HG03354 (cell line): Measurements from ENCODE around the gene GTF3C4.
A peak's percentile ranks its signal among the peaks of the same experiment; 100 is the strongest.

Experiments
- ATAC-seq: cut with Tn5 transposase; IDR thresholded peaks from one replicate; pipeline ENCODE4 v1.9.1; 2021; ENCODE audit warnings: mild to moderate bottlenecking; ENCODE audit not compliant: unreplicated experiment, poor library complexity, severe bottlenecking

The GTF3C4 gene, protein sequence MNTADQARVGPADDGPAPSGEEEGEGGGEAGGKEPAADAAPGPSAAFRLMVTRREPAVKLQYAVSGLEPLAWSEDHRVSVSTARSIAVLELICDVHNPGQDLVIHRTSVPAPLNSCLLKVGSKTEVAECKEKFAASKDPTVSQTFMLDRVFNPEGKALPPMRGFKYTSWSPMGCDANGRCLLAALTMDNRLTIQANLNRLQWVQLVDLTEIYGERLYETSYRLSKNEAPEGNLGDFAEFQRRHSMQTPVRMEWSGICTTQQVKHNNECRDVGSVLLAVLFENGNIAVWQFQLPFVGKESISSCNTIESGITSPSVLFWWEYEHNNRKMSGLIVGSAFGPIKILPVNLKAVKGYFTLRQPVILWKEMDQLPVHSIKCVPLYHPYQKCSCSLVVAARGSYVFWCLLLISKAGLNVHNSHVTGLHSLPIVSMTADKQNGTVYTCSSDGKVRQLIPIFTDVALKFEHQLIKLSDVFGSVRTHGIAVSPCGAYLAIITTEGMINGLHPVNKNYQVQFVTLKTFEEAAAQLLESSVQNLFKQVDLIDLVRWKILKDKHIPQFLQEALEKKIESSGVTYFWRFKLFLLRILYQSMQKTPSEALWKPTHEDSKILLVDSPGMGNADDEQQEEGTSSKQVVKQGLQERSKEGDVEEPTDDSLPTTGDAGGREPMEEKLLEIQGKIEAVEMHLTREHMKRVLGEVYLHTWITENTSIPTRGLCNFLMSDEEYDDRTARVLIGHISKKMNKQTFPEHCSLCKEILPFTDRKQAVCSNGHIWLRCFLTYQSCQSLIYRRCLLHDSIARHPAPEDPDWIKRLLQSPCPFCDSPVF

DNA sequence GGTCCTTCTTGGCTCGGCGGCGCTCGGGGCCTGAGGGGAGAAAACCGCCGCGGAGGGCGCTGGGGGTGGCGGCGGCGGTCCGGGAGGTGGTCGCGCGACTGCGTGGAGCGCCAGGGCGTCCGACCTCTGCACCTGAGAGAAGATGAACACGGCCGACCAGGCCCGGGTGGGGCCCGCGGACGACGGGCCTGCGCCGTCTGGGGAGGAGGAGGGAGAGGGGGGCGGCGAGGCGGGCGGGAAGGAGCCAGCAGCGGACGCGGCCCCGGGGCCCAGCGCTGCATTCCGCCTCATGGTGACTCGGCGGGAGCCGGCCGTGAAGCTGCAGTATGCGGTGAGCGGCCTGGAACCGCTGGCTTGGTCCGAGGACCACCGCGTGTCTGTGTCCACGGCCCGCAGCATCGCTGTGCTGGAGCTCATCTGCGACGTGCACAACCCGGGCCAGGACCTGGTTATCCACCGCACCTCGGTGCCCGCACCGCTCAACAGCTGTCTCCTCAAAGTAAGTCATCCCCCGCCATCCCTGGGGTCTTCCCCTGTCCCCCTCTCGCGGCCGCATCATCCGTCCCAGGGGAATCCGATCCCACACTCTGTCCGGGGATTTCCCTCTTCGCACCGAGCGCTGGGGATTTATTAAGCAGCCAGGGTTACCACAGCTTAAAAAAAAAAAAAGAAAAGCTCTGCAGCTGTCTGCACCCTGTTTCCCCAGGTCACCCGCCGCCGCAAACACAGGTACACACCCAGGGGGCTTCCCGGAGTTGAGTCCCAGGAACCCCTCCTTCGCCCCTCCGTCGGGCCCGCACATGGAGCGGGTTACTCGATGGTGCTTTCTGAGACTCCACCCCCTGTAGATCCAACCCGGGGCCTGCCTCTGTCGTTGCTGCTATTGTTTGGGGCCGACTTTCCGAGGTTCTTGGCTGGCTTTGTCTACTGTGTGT, at the start of gene GTF3C4:
TSS of gene GTF3C4 (plus strand) at position 8 of the 935 bp plus-strand sequence. CDS start at position 143, 135 bp downstream.
- peak; percentile 61 for ATAC-seq

DNA sequence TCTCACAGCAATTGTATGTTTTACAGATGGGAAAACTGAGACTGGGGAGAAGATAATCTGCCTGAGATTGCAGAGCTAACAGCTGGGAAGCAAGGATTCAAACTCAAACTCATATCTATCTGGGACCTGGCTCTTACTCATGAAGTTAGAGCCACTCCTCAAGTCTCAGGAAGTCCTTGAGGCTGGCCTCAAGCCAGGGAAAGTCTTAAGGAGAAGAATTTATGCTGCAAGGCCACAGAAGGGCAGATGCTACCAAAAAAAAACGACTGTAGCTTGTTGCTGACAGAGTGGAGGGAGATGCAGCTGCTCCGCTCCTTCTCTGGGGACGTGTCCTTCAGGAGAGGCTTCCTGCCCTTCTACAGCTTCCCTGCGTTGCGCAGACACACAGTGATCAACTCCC, 48.1 kb upstream of the GTF3C4 start:
- no peak for ATAC-seq

DNA sequence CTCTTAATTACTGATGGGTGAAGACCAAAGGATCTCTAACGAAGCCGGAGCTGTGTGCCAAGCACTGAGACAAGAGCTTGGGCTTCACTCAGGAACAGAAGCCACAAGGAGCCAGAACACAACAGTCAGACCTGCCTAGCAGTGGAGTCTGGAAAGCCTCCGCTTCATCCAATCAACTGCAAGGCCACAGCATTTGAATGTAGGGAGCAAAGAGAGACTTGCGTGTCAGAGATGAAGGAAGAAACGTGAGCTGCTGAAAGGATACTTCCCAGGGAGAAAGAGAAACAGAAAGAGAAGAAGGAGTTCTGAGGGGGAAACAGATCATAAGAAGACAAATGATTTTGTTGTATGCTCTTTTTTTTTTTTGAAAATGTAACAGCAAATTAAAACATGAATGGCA, 44.0 kb upstream of the GTF3C4 start:
- no peak for ATAC-seq

DNA sequence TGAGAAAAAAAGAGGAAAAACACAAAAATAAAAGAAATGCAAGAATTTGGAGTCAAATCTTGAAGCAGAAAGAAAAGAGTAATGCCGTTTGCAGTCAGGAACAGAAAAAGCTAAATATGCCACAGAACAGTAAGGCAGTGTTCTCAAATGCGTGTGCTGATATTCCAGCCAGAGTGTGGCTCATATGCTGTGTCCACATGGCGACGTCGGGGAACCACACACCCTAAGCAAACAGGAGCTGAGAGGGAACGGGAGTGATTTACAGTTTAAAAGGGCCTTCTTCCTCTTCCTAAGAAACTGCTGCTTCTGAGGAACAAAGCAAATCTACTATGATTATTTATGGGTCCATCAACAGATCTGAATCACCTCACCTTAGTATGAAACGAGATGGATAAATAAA, 43.2 kb upstream of the GTF3C4 start:
- ATAC-seq: no peak

DNA sequence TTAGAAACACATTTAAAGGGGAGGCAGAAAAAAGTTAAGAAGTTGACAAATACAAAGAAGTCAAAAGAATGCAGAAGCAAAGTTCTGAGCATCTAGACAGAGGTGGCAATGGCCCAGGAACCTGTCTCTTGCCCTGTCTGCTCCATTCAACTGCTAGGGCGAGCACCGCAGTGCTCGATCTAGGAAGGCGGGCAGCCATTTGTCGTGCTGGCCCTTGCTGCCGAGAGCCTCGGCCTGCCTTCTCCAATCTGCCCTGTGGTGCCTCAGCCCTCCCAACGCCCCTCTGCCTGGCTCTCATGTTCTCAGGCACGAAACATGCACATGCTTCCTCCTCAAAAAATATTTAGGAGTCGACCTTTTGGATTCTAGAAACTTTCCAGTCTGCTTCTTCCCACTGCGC, 42.7 kb upstream of the GTF3C4 start:
- ATAC-seq: no peak

DNA sequence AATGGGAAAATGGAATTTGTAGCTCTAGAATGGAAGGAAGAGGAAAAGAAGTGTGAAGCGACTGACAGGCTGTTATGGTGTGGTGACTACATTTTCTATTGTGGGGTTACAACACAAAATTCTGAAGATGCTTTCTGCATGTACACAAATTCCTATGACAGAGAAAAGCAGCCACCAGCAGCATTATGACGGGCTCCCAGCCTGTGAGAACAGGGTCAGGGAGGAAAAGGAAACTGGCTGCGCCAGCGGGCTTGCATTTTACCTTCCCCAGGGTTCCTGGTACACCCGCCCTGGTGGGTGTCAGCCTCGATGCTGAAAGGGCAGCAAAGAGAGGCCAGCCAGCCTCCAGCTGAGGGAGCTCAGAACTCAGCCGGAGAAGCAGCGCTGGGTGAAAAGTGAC, 41.5 kb upstream of the GTF3C4 start:
- no peak for ATAC-seq

DNA sequence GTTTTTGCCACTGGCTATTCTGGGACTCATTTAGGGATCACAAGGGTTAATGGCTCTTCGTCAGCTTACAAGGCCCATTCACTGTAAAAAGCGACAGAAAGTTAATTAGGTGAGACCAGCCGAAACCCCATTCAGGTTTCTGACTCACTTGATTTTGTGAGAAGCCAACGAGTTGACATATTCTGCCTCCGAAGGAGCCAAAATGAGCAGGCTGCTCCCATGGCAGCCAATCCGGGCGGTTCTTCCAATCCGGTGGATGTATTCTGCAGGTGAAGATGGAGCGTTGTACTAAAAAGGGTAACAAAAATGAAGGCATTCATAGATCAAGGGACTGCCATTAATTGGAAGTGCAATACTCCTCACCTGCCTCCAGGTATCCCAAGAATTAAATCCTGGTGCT, 40.1 kb upstream of the GTF3C4 start:
- no peak for ATAC-seq

DNA sequence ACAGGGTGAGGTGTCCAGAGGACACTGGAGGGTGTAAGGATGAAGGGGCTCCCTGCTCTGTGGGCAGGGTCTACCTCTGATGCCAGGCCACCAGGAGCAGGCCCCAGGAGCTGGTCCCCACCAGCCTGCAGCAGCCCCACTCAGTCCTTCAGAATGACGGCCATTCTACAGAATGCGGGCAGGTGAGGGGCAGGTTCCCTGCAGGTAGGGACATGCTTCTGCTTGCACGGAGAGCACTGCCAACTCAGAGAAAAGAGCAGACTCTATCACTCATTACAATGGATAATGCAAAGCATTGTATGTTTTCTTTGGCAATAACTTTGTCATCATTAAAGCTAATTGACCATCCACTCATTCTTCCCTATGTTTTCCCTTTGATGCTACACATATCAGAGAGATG, 39.5 kb upstream of the GTF3C4 start:
- ATAC-seq: no peak

DNA sequence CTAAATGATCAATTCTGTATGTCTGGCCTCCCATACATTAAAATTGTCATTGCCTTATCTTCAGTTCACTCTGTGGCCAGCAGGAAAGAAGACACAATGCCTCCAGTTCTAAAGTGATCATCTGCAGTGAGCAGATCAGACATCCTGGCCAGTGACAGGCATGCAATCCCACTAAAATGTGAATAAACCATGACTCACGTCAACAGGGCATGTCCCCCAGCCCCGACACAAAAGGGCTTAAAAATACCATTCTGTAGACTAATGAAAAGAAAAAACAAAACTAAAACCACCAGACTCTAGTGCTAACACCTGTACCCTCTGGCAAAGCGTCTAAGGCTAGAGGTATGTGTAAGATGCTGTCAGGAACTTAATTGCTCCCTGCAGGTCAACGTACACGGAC, 39.0 kb upstream of the GTF3C4 start:
- no peak for ATAC-seq

DNA sequence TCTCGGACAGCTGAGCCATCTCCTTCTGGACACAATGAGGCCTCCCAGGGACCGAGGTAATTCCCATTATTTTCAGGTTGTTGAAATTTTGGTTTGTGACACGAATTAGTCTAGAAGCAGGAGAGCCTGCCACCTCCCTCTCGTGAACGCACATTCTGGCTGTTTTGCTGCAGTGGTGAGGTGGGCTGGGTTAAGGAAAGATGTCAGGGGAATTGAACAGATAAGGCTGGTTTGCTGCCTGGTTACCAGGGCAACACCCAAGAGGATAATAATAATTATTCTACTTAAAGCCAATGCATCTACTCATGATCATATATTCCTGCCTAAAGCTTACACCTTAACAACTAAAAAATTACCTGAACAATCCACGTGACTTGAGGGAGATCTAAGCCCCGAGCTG, 38.6 kb upstream of the GTF3C4 start:
- no peak for ATAC-seq

DNA sequence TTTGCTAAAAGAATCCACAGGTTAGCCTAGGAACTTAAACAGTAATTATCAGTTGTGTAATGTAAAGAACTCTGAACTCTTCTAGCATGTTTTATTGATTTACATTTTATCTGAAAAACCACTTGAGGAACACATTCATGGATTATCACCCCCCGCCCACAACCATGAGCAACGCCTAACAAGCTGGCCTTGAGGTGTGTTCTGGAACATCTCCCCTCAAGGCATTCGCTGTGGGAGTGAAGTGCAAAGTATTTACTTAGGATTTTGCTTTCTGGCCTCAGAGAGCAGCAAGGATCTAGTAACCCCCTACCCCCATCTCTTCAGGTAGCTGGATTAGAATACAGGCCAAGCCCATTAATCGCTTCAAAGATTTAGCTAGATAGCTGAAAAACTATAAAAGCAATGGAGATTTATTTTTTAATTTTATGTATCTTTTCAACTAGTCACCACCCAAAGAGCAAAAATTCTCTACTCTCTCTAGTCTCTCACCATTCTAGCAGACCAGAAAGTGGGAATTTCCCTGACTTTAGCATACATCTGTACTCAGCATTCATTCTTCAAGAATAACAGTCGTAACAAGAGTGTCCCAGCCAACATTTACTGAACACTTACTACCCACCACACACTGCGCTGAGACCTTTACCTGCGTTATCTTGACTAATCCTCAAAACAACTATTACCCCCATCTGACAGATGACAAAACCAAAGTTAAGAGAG, 37.7 kb upstream of the GTF3C4 start:
- ATAC-seq: no peak

DNA sequence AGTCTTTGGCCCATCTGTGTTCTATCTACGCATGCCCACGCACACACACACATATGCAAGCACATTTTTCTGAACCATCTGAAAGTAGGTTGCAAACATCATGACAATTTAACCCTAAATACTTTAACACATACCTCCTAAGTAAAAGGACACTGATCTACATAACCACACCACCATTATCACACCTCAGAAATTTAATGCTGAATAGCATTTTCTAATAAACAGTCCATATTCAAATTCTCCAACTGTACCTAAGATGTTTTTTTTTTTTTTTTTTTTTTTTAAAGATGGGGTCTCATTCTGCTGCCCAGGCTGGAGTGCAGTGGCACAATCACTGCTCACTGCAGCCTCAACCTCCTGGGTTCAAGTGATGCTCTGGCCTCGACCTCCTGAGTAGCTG, 35.9 kb upstream of the GTF3C4 start:
- ATAC-seq: no peak

DNA sequence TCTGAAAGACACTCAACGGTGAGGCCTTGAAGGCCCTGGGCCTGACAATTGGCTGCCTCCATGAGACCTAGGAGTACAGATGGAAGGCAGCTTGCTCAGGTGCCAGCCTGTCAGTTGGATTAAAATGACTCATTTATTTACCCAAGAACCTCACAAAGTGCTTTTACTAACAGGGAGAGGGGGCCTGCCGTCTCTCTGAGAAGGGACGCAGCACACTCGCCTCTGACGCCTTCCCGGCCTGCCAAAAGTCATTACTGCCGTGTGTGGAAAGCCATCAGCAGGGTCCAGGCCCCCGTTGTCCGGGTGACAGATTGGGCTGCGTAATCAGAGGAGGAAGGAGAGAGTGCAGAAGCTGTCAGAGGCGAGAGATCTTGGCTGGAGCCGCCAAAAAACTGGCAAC, 32.9 kb upstream of the GTF3C4 start:
- ATAC-seq: no peak

DNA sequence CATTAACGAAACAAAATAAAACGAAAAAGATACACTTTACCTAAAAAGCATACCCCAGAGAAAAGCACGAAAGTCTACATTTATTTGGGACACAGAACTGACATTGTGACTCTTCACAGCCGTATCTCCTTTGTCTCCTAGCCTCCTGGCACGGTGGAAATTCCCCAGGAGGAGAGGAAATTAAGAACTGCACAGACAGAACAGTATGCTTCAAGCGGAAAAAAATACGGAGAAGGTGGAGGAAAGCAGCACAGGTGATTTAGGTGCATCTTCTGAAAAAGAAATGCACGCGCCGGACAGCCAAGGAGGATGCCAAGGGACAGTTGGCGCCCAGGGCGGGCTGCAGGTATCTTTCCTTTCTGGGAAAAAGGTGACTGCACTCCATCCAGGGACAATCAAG, 32.5 kb upstream of the GTF3C4 start:
- no peak for ATAC-seq

DNA sequence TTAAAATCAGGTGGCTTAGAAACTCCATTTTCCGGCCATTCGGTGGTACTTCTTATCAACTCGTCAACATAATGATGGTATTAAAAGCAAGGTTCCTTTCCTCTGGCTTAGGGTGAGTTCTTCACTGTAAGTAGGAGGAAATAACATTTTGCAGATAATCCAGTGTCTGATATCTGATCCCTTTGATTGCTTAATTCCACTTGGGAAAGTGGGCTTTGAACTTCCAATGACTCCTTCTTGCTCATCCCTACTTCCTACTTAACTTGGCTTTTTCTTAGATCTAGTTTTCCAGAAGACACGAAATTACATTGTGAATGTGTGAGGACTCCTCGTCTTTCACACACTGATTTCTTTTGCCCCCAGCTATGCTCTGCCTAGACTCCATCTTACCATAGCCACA, 32.0 kb upstream of the GTF3C4 start:
- ATAC-seq: no peak

DNA sequence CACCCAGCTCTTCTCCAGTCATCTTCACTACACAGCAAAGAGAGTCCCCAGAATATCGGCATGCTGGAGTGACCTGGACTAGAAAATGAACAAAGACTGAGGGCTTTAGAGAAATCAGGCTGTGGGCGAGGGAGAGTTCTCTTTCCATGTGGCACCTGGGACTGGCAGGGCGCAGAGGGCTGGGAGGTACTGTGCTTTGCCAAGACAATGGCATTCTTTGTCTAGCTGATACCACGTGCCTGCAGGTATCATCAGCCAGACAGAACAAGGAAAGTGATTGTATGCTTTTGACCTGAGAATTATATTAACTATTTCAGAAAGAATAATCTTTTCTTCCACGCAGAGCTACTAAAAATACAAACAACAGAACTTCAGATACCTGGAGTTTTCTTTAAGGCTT, 30.9 kb upstream of the GTF3C4 start:
- ATAC-seq: no peak

DNA sequence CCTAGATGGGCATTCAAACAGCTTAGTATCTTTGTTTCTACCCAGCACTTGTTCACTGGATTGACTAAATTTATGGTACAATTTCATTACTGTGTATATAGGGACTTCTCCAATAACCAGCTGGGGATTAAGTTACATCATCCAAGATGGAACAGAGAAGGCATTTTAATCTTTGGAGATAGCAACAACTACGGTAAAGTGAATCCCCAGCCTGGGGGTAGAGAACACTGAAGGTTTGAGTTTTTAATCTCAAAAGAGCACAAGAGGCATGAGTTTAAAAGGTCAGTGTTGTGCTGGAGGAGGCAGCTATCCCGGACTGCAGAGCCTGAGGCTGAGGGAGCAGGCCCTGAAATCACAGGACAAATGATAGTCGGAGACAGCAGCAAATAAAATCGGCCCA, 29.0 kb upstream of the GTF3C4 start:
- no peak for ATAC-seq

DNA sequence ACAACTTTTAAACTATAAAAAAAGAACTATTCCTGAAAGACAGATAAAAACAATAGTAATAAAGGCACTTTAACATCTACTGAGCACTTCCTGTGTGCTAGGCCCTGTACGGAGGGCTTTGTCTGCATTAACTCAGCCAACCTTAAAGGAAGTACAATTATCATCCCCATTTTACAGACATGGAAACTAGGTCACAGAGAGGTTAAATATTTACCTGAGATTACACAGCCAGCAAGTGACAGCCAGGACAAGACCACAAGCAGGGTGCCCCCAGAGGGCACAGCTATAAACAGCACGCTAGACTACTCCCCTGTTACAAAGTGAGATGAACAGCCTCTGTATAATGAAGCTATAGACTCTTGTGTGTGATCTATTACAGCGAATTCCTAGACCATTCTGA, 26.0 kb upstream of the GTF3C4 start:
- peak; percentile 49 for ATAC-seq

DNA sequence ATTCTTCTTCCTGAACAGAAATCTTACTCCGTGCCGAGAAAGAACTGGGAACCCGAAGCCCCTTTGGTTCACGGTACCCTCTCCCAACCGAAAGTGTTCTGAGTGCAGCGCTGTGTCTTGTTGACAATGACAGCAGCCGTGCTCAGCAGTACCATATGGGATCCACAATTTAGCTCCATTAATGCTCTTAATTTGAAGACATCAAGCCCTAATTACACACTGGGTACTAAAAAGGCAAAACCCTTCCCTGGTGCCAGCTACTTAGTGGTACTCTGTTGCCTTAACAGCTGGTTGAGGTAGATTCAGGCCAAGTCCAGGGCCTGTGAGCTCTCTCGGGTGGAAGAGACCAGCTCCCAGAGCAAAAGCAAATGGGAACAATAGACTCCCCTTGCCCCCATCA, 25.0 kb upstream of the GTF3C4 start:
- no peak for ATAC-seq

DNA sequence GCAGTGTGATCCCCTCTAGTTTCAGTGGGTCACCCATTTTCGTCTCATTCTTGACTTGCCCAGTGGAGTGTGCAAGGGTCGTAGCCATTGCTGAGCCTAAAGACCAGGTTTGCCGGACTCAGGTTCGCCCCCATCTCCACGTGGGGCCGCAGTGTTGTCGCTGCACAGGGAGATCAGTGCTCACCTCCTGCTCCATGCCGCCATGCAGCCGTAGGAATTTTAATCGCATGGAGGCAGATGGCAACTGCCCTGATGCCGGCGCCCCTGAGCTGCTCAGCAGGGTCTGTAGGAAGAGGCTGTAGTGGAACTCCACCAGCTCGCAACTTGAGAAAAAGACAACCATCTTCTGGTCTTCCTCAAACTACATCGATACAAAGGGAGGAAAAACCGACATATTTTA, 24.6 kb upstream of the GTF3C4 start:
- ATAC-seq: no peak
